Small intestine (tissue), 7 donors: ENCODE results near the gene ATP11C. TPM values are rescaled to one million over a fixed set of nuclear protein-coding genes. Genes with fewer than 3 reads are reported as not detected.

Experiments
- DNase-seq, 2 donors: peaks; one replicate each; pipeline versions ENCODE4 v3.0.0 to v3.0.0-alpha.2; 2013
- FAIRE-seq: peaks from 2 replicates; lab custom pipeline; 2012; peaks lifted over from hg19 to GRCh38; lab: Jason Lieb, UNC
- H3K27ac ChIP-seq, 3 donors: one replicate each; pipeline ENCODE4 v1.5.1; 2013; ENCODE audit warnings: low read length in 2 of 3, mild to moderate bottlenecking in 2 of 3, control low read depth in 1 of 3, inconsistent platforms in 1 of 3, low read depth in 1 of 3, moderate library complexity in 1 of 3
- H3K27me3 ChIP-seq, 3 donors: one replicate each; pipeline ENCODE4 v1.6.1; 2013; ENCODE audit warnings: low read length in 3 of 3, inconsistent platforms in 1 of 3; ENCODE audit not compliant: control insufficient read depth in 3 of 3, insufficient read depth in 3 of 3
- H3K36me3 ChIP-seq, 3 donors: one replicate each; pipeline ENCODE4 v1.6.1; 2013; ENCODE audit warnings: low read length in 3 of 3, inconsistent platforms in 1 of 3, low read depth in 1 of 3, mild to moderate bottlenecking in 1 of 3, moderate library complexity in 1 of 3; ENCODE audit not compliant: control insufficient read depth in 3 of 3, insufficient read depth in 2 of 3
- H3K4me1 ChIP-seq, 3 donors: one replicate each; pipeline ENCODE4 v1.6.1; 2013; ENCODE audit warnings: low read length in 2 of 3, inconsistent platforms in 1 of 3, low read depth in 1 of 3, mild to moderate bottlenecking in 1 of 3, moderate library complexity in 1 of 3; ENCODE audit not compliant: control insufficient read depth in 3 of 3, insufficient read depth in 2 of 3
- H3K4me3 ChIP-seq, 3 donors: one replicate each; pipeline ENCODE4 v1.5.1; 2013; ENCODE audit warnings: low read length in 3 of 3, control low read depth in 1 of 3, inconsistent platforms in 1 of 3, low read depth in 1 of 3, mild to moderate bottlenecking in 1 of 3, moderate library complexity in 1 of 3
- H3K9me3 ChIP-seq, 2 donors: one replicate each; pipeline ENCODE4 v1.6.1; 2013; ENCODE audit warnings: low read depth in 1 of 2, low read length in 1 of 2; ENCODE audit not compliant: control insufficient read depth in 2 of 2, insufficient read depth in 1 of 2
- WGBS, 3 donors: extraction: QIAGEN DNeasy Blood & Tissue Kit; methylation state at CpG; one replicate each; pipeline ENCODE4 v1.1.7; 2013; 5-methylcytosine and 5-hydroxymethylcytosine counted together
- polyA plus RNA-seq, 4 donors: library from polyadenylated mRNA; stranded (reverse) in 3 of 4; unstranded in 1 of 4; fragments of 200-250 nt in 3 of 4; fragments of 120-200 nt in 1 of 4; gene quantifications; one replicate each; pipeline versions ENCODE4 v1.2.1 to v1.2.3, GENCODE V29; 2013
- donor health status: healthy with polysubstance abuse.
- donor health status: control.
- donor health status: control.
- donor health status: Bipolar disorder and iron deficiency.
- donor health status: healthy.

Gene ATP11C
- polyA plus RNA-seq, 4 donors: 3.8 to 16.1 (median 6.6) TPM

GRCh38 chrX:139803224-139803623, 129.6 kb downstream of the ATP11C start:
- Histone ChIP-seq H3K27me3 (no peaks in the 10 kb centered on the region), H3K27ac (no peak overlapping the region), H3K9me3 (no peaks in the 10 kb centered on the region), H3K4me3 (no peak overlapping the region), H3K36me3 (peaks cover 2 to 5% (median 2%) of the 10 kb centered on the region in 3 donors), H3K4me1 (no peaks in the 10 kb centered on the region)
- 42 to 58% (median 56%) methylated on average over 2 of the region's 2 CpGs for WGBS, 3 donors
- DNase-seq (no peak), FAIRE-seq (no peak)

GRCh38 chrX:139802048-139802447, 130.8 kb downstream of the ATP11C start:
- FAIRE-seq (no peak), DNase-seq (no peak)
- Histone ChIP-seq H3K4me3 (no peak overlapping the region), H3K4me1 (no peaks in the 10 kb centered on the region), H3K27ac (no peak overlapping the region), H3K9me3 (no peaks in the 10 kb centered on the region), H3K27me3 (no peaks in the 10 kb centered on the region), H3K36me3 (peaks cover 2 to 5% (median 2%) of the 10 kb centered on the region in 3 donors)
- 93 to 96% (median 94%) methylated on average over 4 of the region's 4 CpGs for WGBS, 3 donors

- Histone ChIP-seq H3K27ac (no peak overlapping the region), H3K4me3 (no peak overlapping the region), H3K9me3 (no peaks in the 10 kb centered on the region), H3K27me3 (no peaks in the 10 kb centered on the region), H3K4me1 (no peaks in the 10 kb centered on the region), H3K36me3 (peaks cover 2 to 5% (median 2%) of the 10 kb centered on the region in 3 donors)
- FAIRE-seq: no peak
- DNase-seq: no peak
- 48 to 79% (median 77%) methylated on average over 3 of the region's 3 CpGs for WGBS, 3 donors
These were observed 131.4 kb downstream of the ATP11C start for GRCh38 chrX:139801397-139801813.

- DNase-seq: no peak
- Histone ChIP-seq H3K27me3 (no peaks in the 10 kb centered on the region), H3K4me1 (no peaks in the 10 kb centered on the region), H3K4me3 (no peak overlapping the region), H3K9me3 (no peaks in the 10 kb centered on the region), H3K36me3 (peaks cover 2 to 5% (median 2%) of the 10 kb centered on the region in 3 donors), H3K27ac (no peak overlapping the region)
- FAIRE-seq: no peak
- 83 to 97% (median 95%) methylated on average over 4 of the region's 4 CpGs for WGBS, 3 donors
These were observed 134.2 kb downstream of the ATP11C start for GRCh38 chrX:139798701-139799100.

- no peaks in the 10 kb centered on the region for H3K4me1 ChIP-seq
- no peak overlapping the region for H3K4me3 ChIP-seq
- no peak overlapping the region for H3K27ac ChIP-seq
- no peak for DNase-seq
- 64 to 84% (median 73%) methylated on average over 1 of the region's 1 CpG for WGBS, 3 donors
- no peaks in the 10 kb centered on the region for H3K9me3 ChIP-seq
- H3K27me3 ChIP-seq: no peaks in the 10 kb centered on the region
- no peak for FAIRE-seq
- H3K36me3 ChIP-seq: peaks cover 0 to 4% (median 4%) of the 10 kb centered on the region in 3 donors
These were observed 137.7 kb downstream of the ATP11C start for GRCh38 chrX:139795196-139795595.

GRCh38 chrX:139787601-139788000, 145.3 kb downstream of the ATP11C start:
- H3K4me3 ChIP-seq: no peak overlapping the region
- 66 to 87% (median 75%) methylated on average over 2 of the region's 2 CpGs for WGBS, 3 donors
- DNase-seq: no peak
- H3K9me3 ChIP-seq: no peaks in the 10 kb centered on the region
- no peaks in the 10 kb centered on the region for H3K27me3 ChIP-seq
- peaks cover 0 to 4% (median 2%) of the 10 kb centered on the region in 3 donors for H3K36me3 ChIP-seq
- H3K4me1 ChIP-seq: no peaks in the 10 kb centered on the region
- H3K27ac ChIP-seq: no peak overlapping the region
- no peak for FAIRE-seq

- no peak overlapping the region for H3K4me3 ChIP-seq
- DNase-seq (no peak), FAIRE-seq (no peak)
- H3K27ac ChIP-seq: no peak overlapping the region
- WGBS, 3 donors: 83 to 93% (median 86%) methylated on average over 1 of the region's 1 CpG
- H3K36me3 ChIP-seq: peaks cover 0 to 4% (median 0%) of the 10 kb centered on the region in 3 donors
- H3K9me3 ChIP-seq: no peaks in the 10 kb centered on the region
- no peaks in the 10 kb centered on the region for H3K27me3 ChIP-seq
- no peaks in the 10 kb centered on the region for H3K4me1 ChIP-seq
These were observed 148.0 kb downstream of the ATP11C start for GRCh38 chrX:139784807-139785206.

GRCh38 chrX:139783959-139784358, 148.9 kb downstream of the ATP11C start:
- Histone ChIP-seq H3K4me1 (no peaks in the 10 kb centered on the region), H3K27ac (no peak overlapping the region), H3K36me3 (peaks cover 0 to 4% (median 0%) of the 10 kb centered on the region in 3 donors), H3K27me3 (no peaks in the 10 kb centered on the region), H3K4me3 (no peak overlapping the region), H3K9me3 (no peaks in the 10 kb centered on the region)
- no peak for DNase-seq
- FAIRE-seq: no peak
- 39 to 76% (median 72%) methylated on average over 1 of the region's 1 CpG for whole genome bisulfite sequencing, 3 donors

GRCh38 chrX:139783030-139783429, 149.8 kb downstream of the ATP11C start:
- Histone ChIP-seq H3K4me3 (no peak overlapping the region), H3K27me3 (no peaks in the 10 kb centered on the region), H3K27ac (no peak overlapping the region), H3K4me1 (no peaks in the 10 kb centered on the region), H3K36me3 (peaks cover 0 to 4% (median 0%) of the 10 kb centered on the region in 3 donors), H3K9me3 (no peaks in the 10 kb centered on the region)
- 87 to 96% (median 95%) methylated on average over 3 of the region's 3 CpGs for WGBS, 3 donors
- DNase-seq (no peak), FAIRE-seq (no peak)
